GM18498 (cell line): ENCODE measurements around the gene PREX1.

Experiments
- ATAC-seq: cut with Tn5 transposase; IDR thresholded peaks from one replicate; pipeline ENCODE4 v1.9.1; 2021; ENCODE audit warnings: mild to moderate bottlenecking, moderate library complexity; ENCODE audit not compliant: unreplicated experiment

PREX1 gene

GRCh38 chr20:48826069-48826468, 1.7 kb downstream of the PREX1 start:
- ATAC-seq: no peak

GRCh38 chr20:48825566-48825920, 2.3 kb downstream of the PREX1 start:
- no peak for ATAC-seq

GRCh38 chr20:48824830-48825565, 2.8 kb downstream of the PREX1 start:
- no peak for ATAC-seq

GRCh38 chr20:48823960-48824498, 3.8 kb downstream of the PREX1 start:
- ATAC-seq: no peak

- no peak for ATAC-seq
These were observed 4.3 kb downstream of the PREX1 start for GRCh38 chr20:48823476-48823875.

GRCh38 chr20:48822879-48823385, 4.9 kb downstream of the PREX1 start:
- no peak for ATAC-seq

GRCh38 chr20:48822178-48822577, 5.6 kb downstream of the PREX1 start:
- no peak for ATAC-seq

- ATAC-seq: no peak
These were observed 6.4 kb downstream of the PREX1 start for GRCh38 chr20:48821261-48821920.

- ATAC-seq: no peak
These were observed 7.2 kb downstream of the PREX1 start for GRCh38 chr20:48820649-48820973.

GRCh38 chr20:48819821-48820648, 7.8 kb downstream of the PREX1 start:
- no peak for ATAC-seq

GRCh38 chr20:48819089-48819488, 8.7 kb downstream of the PREX1 start:
- ATAC-seq: no peak

GRCh38 chr20:48818481-48818987, 9.3 kb downstream of the PREX1 start:
- peak; percentile 38 for ATAC-seq

GRCh38 chr20:48818031-48818370, 9.8 kb downstream of the PREX1 start:
- ATAC-seq: no peak

- ATAC-seq: no peak
These were observed 10.3 kb downstream of the PREX1 start for GRCh38 chr20:48817367-48818030.

GRCh38 chr20:48816282-48817205, 11.3 kb downstream of the PREX1 start:
- ATAC-seq: no peak

GRCh38 chr20:48815537-48815936, 12.3 kb downstream of the PREX1 start:
- ATAC-seq: no peak

GRCh38 chr20:48814633-48815032, 13.2 kb downstream of the PREX1 start:
- no peak for ATAC-seq

GRCh38 chr20:48813930-48814546, 13.8 kb downstream of the PREX1 start:
- ATAC-seq: no peak

- no peak for ATAC-seq
These were observed 14.4 kb downstream of the PREX1 start for GRCh38 chr20:48813446-48813747.
